B cell (primary cell): Measurements from ENCODE around the gene TMEM222. TPM values are rescaled to one million over a fixed set of nuclear protein-coding genes. Genes with fewer than 3 reads are reported as not detected.

ENCODE experiments used
- ATAC-seq: fragments of 200-7000 bp; cut with Tn5 transposase; one replicate; pipeline ENCODE4 v1.10.0; 2021; ENCODE audit warnings: low read depth, mild to moderate bottlenecking, moderate number of reproducible peaks, moderate library complexity
- CTCF ChIA-PET: fragments of 350-600 bp; sonication (Branson Sonifier 250); formaldehyde crosslinking; loops from one replicate; lab custom pipeline; 2021; ENCODE audit warnings: antibody characterized with exemption, inconsistent platforms; lab: Charles Lee
- POLR2A ChIA-PET: fragments of 350-600 bp; sonication (Branson Sonifier 250); formaldehyde crosslinking; loops from one replicate; lab custom pipeline; 2021; ENCODE audit warnings: antibody characterized with exemption; lab: Charles Lee
- DNase-seq: peaks from one replicate; pipeline ENCODE4 v3.0.0; 2013
- H2AFZ ChIP-seq: 2 replicates; pipeline ENCODE4 v1.6.1; 2012; ENCODE audit warnings: mild to moderate bottlenecking, low read depth, low read length; ENCODE audit not compliant: insufficient read depth, poor library complexity, severe bottlenecking
- H3K27ac ChIP-seq, 2 donors: 1 replicate in 1 of 2; 2 replicates in 1 of 2; pipeline ENCODE4 v1.5.1; 2012 to 2013; ENCODE audit warnings: low read length in 2 of 2, mild to moderate bottlenecking in 2 of 2, moderate library complexity in 1 of 2
- H3K27me3 ChIP-seq, 4 experiments: fragments of 200-600 bp in 1 of 4; sonication (generic) in 1 of 4; replicated peaks in 1 of 4; 1 replicate in 2 of 4; 2 replicates in 2 of 4; pipeline versions ENCODE4 v1.6.1 to v1.7.0; 2013 to 2016; ENCODE audit warnings: low read length in 3 of 4, mild to moderate bottlenecking in 2 of 4, mixed read lengths in 1 of 4, moderate library complexity in 1 of 4; ENCODE audit not compliant: insufficient read depth in 4 of 4, control insufficient read depth in 3 of 4; ENCODE audit errors: control extremely low read depth in 1 of 4
- H3K36me3 ChIP-seq, 2 experiments: replicated peaks in 1 of 2; 1 replicate in 1 of 2; 2 replicates in 1 of 2; pipeline versions ENCODE4 v1.6.1 to v1.7.1; 2013; ENCODE audit warnings: low read length in 1 of 2; ENCODE audit not compliant: insufficient read depth in 2 of 2, control insufficient read depth in 1 of 2; ENCODE audit errors: control extremely low read depth in 1 of 2, extremely low read depth in 1 of 2
- H3K4me1 ChIP-seq, 2 donors: fragments of 200-600 bp in 1 of 2; sonication (generic) in 1 of 2; 1 replicate in 1 of 2; 2 replicates in 1 of 2; pipeline versions ENCODE4 v1.5.1 to v1.6.1; 2013 to 2017; ENCODE audit warnings: low read length in 2 of 2; ENCODE audit not compliant: control insufficient read depth in 2 of 2, insufficient read depth in 2 of 2
- H3K4me2 ChIP-seq: replicated peaks from 2 replicates; pipeline ENCODE3; 2012; ENCODE audit warnings: mild to moderate bottlenecking, low read depth, low read length; ENCODE audit not compliant: poor library complexity, severe bottlenecking
- H3K4me3 ChIP-seq, 5 experiments: fragments of 200-600 bp in 1 of 5; sonication (generic) in 1 of 5; 1 replicate in 3 of 5; 2 replicates in 2 of 5; pipeline versions ENCODE4 v1.5.1 to v1.7.0; 2011 to 2016; ENCODE audit warnings: low read length in 4 of 5, mild to moderate bottlenecking in 4 of 5, low read depth in 2 of 5, control low read depth in 1 of 5, moderate library complexity in 1 of 5; ENCODE audit not compliant: insufficient read depth in 1 of 5; ENCODE audit errors: control extremely low read depth in 1 of 5, extremely low read depth in 1 of 5
- H3K79me2 ChIP-seq: fragments of 200-600 bp; sonication (generic); one replicate; pipeline ENCODE4 v1.6.0; 2016; ENCODE audit warnings: low read length; ENCODE audit not compliant: control insufficient read depth, insufficient read depth
- H3K9ac ChIP-seq: fragments of 200-600 bp; sonication (generic); 2 replicates; pipeline ENCODE4 v1.6.1; 2017; ENCODE audit warnings: mild to moderate bottlenecking, low read length, moderate library complexity
- H3K9me3 ChIP-seq, 3 donors: one replicate each; pipeline versions ENCODE4 v1.6.1 to v1.7.1; 2013; ENCODE audit warnings: low read length in 2 of 3; ENCODE audit not compliant: control insufficient read depth in 2 of 3, insufficient read depth in 1 of 3; ENCODE audit errors: control extremely low read depth in 1 of 3
- H4K20me1 ChIP-seq: 2 replicates; pipeline ENCODE4 v1.6.0; 2012; ENCODE audit warnings: mild to moderate bottlenecking, low read length; ENCODE audit not compliant: insufficient read depth, control insufficient read depth, poor library complexity, severe bottlenecking
- H3K27ac Mint-ChIP-seq: one replicate; pipeline ENCODE4 v1.8.0; 2021; ENCODE audit warnings: mixed read lengths
- H3K27me3 Mint-ChIP-seq: one replicate; pipeline ENCODE4 v1.8.0; 2021; ENCODE audit warnings: mixed read lengths
- H3K4me1 Mint-ChIP-seq: one replicate; pipeline ENCODE4 v1.8.0; 2021; ENCODE audit warnings: mixed read lengths
- H3K4me3 Mint-ChIP-seq: one replicate; pipeline ENCODE4 v1.8.0; 2021; ENCODE audit warnings: mixed read lengths
- H3K9me3 Mint-ChIP-seq: one replicate; pipeline ENCODE4 v1.8.0; 2022; ENCODE audit warnings: mixed read lengths; ENCODE audit not compliant: insufficient read depth
- CTCF ChIP-seq: fragments of 200-600 bp; IDR thresholded peaks from one replicate; pipeline ENCODE4 v1.8.0; 2022; ENCODE audit warnings: antibody characterized with exemption, mild to moderate bottlenecking
- EZH2 ChIP-seq: IDR thresholded peaks from 2 replicates; pipeline ENCODE4 v1.6.1; 2012; ENCODE audit warnings: borderline replicate concordance, low read depth, mild to moderate bottlenecking, moderate library complexity, low read length; ENCODE audit not compliant: insufficient read depth, poor library complexity, severe bottlenecking
- WGBS: methylation state at CpG from one replicate; pipeline ENCODE4 v1.1.5; 2013; ENCODE audit warnings: missing lambda C conversion rate; ENCODE audit not compliant: insufficient coverage; 5-methylcytosine and 5-hydroxymethylcytosine counted together
- intact Hi-C: fragments of 100-400 bp; cut with micrococcal nuclease; formaldehyde crosslinking; loops from one replicate; pipeline ENCODE4 v1.10.0; 2022
- polyA plus RNA-seq: library from polyadenylated mRNA; depleted of rRNA; stranded (reverse); fragments of >200 nt; gene quantifications from 2 replicates; pipeline ENCODE4 v1.2.3, GENCODE V29; 2012
- total RNA-seq, 2 donors: library from RNA; stranded (reverse); fragments of 120-200 nt in 1 of 2; gene quantifications; 1 replicate in 1 of 2; 2 replicates in 1 of 2; pipeline versions ENCODE4 v1.2.3 to v1.2.4, GENCODE V29; 2013 to 2022

The TMEM222 gene
- total and polyA plus RNA-seq, 2 donors (not counting 1 experiment from before 2014, with no cell fraction given): 44.2 to 80.9 TPM

- H3K4me3 Mint-ChIP-seq: peak overlapping the region; percentile 96
- intact Hi-C loops: no loop called here
- no peaks in the 10 kb centered on the region for H3K27me3 Mint-ChIP-seq
- peak overlapping the region; percentile 77 for H3K9ac ChIP-seq
- peak overlapping the region; percentile 98 for H3K27ac Mint-ChIP-seq
- POLR2A ChIA-PET: interaction anchor here (1.6 to 2.1 kb wide), 2 partner anchors 15 to 22 kb away, joined by 6 to 14 read pairs; partner anchors contain the start of gene MAP3K6
- peaks cover 68% of the 10 kb centered on the region for H3K4me1 Mint-ChIP-seq
- DNase-seq (peak; percentile 82), ATAC-seq (peak; percentile 56)
- H2AFZ ChIP-seq: peak overlapping the region; percentile 84
- H3K4me2 ChIP-seq: peak overlapping the region; percentile 89
- H3K4me1 ChIP-seq: peaks cover 37 to 59% of the 10 kb centered on the region in 2 donors
- H3K9me3 ChIP-seq: peaks cover 0 to 7% (median 0%) of the 10 kb centered on the region in 3 donors
- peaks cover 12% of the 10 kb centered on the region for H4K20me1 ChIP-seq
- TF ChIP-seq CTCF: no peak
- TF ChIP-seq EZH2: no peak
- H3K27me3 ChIP-seq: no peaks in the 10 kb centered on the region
- peak overlapping the region; percentile 61 to 89 (median 79) for H3K4me3 ChIP-seq
- 1% methylated on average over 30 of the region's 31 CpGs for WGBS
- H3K79me2 ChIP-seq: peaks cover 51% of the 10 kb centered on the region
- peaks cover 0 to 30% of the 10 kb centered on the region in 2 experiments for H3K36me3 ChIP-seq
- no peaks in the 10 kb centered on the region for H3K9me3 Mint-ChIP-seq
- H3K27ac ChIP-seq: peak overlapping the region; percentile 85 to 88
- CTCF ChIA-PET: interaction anchor here (1.1 to 12.7 kb wide), 8 partner anchors 10 to 52 kb away, joined by 3 to 132 read pairs (median 10); partner anchors contain the start of gene MAP3K6
Measured at GRCh38 chr1:27342778-27343638, 21.0 kb downstream of the TMEM222 start.
